ENCODE results near the gene NOP53.
A peak's percentile ranks its signal among the peaks of the same experiment; 100 is the strongest.
"Not testable (repeated sequence)": the region's sequence is repeated elsewhere in the genome, so short reads cannot be mapped to it uniquely, and the experiment has no call there.

Gene NOP53

GRCh38 chr19:47718415-47719046 lies 26.8 kb upstream of the NOP53 start:
- DNase-seq: not testable (repeated sequence)

- DNase-seq: no peak
Measured at GRCh38 chr19:47719047-47719859, 26.1 kb upstream of the NOP53 start.

GRCh38 chr19:47720669-47721422 lies 24.5 kb upstream of the NOP53 start:
- DNase-seq: no peak

GRCh38 chr19:47723581-47723940 lies 21.8 kb upstream of the NOP53 start:
- peak; percentile 41 for DNase-seq

- DNase-seq: no peak
Measured at GRCh38 chr19:47725759-47726401, 19.5 kb upstream of the NOP53 start.

GRCh38 chr19:47726467-47726866 lies 18.9 kb upstream of the NOP53 start:
- DNase-seq: no peak

- not testable (repeated sequence) for DNase-seq
Measured at GRCh38 chr19:47728295-47728694, 17.1 kb upstream of the NOP53 start.

- no peak for DNase-seq
Measured at GRCh38 chr19:47729468-47729798, 15.9 kb upstream of the NOP53 start.

- DNase-seq: no peak
Measured at GRCh38 chr19:47729799-47730520, 15.4 kb upstream of the NOP53 start.

GRCh38 chr19:47730521-47730889 lies 14.8 kb upstream of the NOP53 start:
- no peak for DNase-seq

GRCh38 chr19:47730910-47731309 lies 14.4 kb upstream of the NOP53 start:
- DNase-seq: no peak

- no peak for DNase-seq
Measured at GRCh38 chr19:47735131-47735530, 10.2 kb upstream of the NOP53 start.

- DNase-seq: no peak
Measured at GRCh38 chr19:47740866-47741519, 4.4 kb upstream of the NOP53 start.

- no peak for DNase-seq
Measured at GRCh38 chr19:47741544-47742140, 3.7 kb upstream of the NOP53 start.

- DNase-seq: no peak
Measured at GRCh38 chr19:47742634-47743033, 2.7 kb upstream of the NOP53 start.

GRCh38 chr19:47746129-47746528 lies 783 bp downstream of the NOP53 start:
- DNase-seq: not testable (repeated sequence)

GRCh38 chr19:47749326-47749725 lies 4.0 kb downstream of the NOP53 start:
- DNase-seq: no peak

- DNase-seq: no peak
Measured at GRCh38 chr19:47750752-47751151, 5.4 kb downstream of the NOP53 start.

GRCh38 chr19:47752440-47753211 lies 7.3 kb downstream of the NOP53 start:
- DNase-seq: no peak

- DNase-seq: no peak
Measured at GRCh38 chr19:47754206-47755064, 9.1 kb downstream of the NOP53 start.
